Suprapubic skin (tissue), 3 donors: ENCODE results near the gene OR7G3.

Source experiments
- EP300 ChIP-seq: sonication (generic); formaldehyde crosslinking; IDR thresholded peaks from one replicate; pipeline ENCODE4 v1.6.1; 2017; ENCODE audit warnings: antibody characterized with exemption
- POLR2A ChIP-seq, 2 donors: fragments of 450-650 bp; IDR thresholded peaks; one replicate each; pipeline ENCODE4 v1.6.1; 2017; ENCODE audit warnings: antibody characterized with exemption in 2 of 2, mild to moderate bottlenecking in 2 of 2, moderate library complexity in 2 of 2
- TF ChIP-seq, protein P1 (sequence below), 2 donors: fragments of 200-600 bp in 1 of 2; fragments of 450-650 bp in 1 of 2; sonication (generic) in 1 of 2; IDR thresholded peaks; one replicate each; pipeline ENCODE4 v1.5.1; 2016 to 2019; ENCODE audit warnings: antibody characterized with exemption in 2 of 2, mild to moderate bottlenecking in 1 of 2, moderate library complexity in 1 of 2

DNA sequence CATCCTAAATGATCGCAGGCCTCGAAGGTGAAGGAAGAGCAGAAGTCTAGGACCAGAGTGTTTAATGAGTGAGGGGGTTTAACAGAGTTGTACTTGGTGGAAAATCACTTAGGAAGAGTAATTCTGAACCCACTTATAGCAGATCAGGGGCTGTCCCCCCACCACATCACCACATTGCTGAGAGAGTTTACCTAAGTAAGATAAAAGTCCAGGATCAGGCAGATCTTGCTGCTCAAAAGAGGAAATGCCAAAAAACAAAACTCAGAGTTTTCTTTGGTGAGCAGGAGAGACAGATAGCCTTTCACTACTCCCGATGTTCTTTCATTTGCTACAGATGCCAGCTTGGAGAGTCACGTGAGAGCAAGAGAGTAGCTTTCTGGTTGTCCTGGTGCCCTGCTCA, 28.8 kb upstream of the OR7G3 start:
- TF ChIP-seq, protein P1, sequence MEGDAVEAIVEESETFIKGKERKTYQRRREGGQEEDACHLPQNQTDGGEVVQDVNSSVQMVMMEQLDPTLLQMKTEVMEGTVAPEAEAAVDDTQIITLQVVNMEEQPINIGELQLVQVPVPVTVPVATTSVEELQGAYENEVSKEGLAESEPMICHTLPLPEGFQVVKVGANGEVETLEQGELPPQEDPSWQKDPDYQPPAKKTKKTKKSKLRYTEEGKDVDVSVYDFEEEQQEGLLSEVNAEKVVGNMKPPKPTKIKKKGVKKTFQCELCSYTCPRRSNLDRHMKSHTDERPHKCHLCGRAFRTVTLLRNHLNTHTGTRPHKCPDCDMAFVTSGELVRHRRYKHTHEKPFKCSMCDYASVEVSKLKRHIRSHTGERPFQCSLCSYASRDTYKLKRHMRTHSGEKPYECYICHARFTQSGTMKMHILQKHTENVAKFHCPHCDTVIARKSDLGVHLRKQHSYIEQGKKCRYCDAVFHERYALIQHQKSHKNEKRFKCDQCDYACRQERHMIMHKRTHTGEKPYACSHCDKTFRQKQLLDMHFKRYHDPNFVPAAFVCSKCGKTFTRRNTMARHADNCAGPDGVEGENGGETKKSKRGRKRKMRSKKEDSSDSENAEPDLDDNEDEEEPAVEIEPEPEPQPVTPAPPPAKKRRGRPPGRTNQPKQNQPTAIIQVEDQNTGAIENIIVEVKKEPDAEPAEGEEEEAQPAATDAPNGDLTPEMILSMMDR (IDR thresholded peaks at IDR 0.05), result no peak
- TF ChIP-seq POLR2A (IDR thresholded peaks at IDR 0.05) (no peak), EP300 (no peak)
